Measurements from ENCODE around the gene SHC2. TPM values are rescaled to one million over a fixed set of nuclear protein-coding genes. Genes with fewer than 3 reads are reported as not detected.

The SHC2 gene
- total and polyA plus RNA-seq, 12 donors = 1.2 to 196 (median 41.1) TPM

DNA sequence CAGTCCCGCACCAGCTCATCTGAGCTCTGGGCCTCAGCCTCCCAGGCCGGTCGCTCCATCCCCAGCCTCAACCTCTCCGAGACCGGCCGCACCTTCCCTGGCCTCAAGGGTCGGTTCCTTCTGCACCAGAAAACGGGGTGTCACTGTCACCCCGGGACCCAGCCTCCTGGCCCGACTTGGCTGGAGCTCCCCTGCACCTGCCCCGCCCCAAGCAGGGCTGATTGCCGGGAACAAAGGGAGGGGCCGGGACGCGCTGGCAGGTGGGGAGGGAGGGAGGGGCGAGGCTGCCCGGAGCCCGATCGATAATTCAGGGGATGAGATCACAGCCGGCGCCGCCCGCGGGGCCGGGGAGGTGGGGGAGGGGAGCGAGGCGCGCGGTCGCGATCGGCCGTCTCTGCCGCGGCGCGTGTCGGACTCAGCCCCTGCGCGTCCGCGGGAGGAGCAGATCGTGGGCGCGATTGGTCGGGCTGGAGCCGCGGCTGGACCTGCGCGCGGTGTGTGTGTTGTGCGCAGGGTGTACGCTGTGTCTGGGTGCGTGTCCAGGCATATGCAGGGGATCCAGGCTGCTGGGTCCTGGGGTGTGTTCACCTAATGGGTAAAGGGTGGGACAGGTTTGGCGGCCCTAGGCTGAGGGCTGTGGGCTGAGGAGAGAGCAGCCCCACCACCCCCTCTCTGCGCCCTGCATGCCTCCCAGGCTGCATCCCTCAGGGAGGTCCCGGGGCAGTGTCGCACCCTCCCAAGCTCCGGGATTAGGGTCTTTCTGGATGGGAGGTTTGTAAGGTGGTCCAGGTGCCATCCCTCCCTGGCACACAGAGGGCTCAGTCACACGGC, 1.1 kb upstream of the SHC2 start:
- Histone ChIP-seq H3K36me3 (replicated peaks in 1 of 2) (no peaks in the 10 kb centered on the region), H3K27me3 (no peaks in the 10 kb centered on the region), H3K9me3 (replicated peaks in 1 of 3) (no peaks in the 10 kb centered on the region), H3K4me1 (replicated peaks in 1 of 2) (peaks cover 12 to 13% of the 10 kb centered on the region in 2 donors), H3K27ac (peak overlapping the region in 3 of 5 donors; percentile 21 to 86 (median 60)), H3K4me3 (peak overlapping the region in 1 of 4 donors; percentile 90)
- peak; percentile 24 to 84 (median 70) for DNase-seq
- TF ChIP-seq POLR2A (IDR thresholded peaks at IDR 0.05) = peak in 1 of 2 donors; percentile 5
- TF ChIP-seq, protein P1, sequence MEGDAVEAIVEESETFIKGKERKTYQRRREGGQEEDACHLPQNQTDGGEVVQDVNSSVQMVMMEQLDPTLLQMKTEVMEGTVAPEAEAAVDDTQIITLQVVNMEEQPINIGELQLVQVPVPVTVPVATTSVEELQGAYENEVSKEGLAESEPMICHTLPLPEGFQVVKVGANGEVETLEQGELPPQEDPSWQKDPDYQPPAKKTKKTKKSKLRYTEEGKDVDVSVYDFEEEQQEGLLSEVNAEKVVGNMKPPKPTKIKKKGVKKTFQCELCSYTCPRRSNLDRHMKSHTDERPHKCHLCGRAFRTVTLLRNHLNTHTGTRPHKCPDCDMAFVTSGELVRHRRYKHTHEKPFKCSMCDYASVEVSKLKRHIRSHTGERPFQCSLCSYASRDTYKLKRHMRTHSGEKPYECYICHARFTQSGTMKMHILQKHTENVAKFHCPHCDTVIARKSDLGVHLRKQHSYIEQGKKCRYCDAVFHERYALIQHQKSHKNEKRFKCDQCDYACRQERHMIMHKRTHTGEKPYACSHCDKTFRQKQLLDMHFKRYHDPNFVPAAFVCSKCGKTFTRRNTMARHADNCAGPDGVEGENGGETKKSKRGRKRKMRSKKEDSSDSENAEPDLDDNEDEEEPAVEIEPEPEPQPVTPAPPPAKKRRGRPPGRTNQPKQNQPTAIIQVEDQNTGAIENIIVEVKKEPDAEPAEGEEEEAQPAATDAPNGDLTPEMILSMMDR (IDR thresholded peaks at IDR 0.05) = no peak
- 7 to 25% (median 13%) methylated on average over 4 to 60 of the region's 60 CpGs; no CpG with 5 or more reads in 1 of the 4 donors for WGBS, 4 donors
- intact Hi-C loops (cut with DNase I) = no loop called here

DNA sequence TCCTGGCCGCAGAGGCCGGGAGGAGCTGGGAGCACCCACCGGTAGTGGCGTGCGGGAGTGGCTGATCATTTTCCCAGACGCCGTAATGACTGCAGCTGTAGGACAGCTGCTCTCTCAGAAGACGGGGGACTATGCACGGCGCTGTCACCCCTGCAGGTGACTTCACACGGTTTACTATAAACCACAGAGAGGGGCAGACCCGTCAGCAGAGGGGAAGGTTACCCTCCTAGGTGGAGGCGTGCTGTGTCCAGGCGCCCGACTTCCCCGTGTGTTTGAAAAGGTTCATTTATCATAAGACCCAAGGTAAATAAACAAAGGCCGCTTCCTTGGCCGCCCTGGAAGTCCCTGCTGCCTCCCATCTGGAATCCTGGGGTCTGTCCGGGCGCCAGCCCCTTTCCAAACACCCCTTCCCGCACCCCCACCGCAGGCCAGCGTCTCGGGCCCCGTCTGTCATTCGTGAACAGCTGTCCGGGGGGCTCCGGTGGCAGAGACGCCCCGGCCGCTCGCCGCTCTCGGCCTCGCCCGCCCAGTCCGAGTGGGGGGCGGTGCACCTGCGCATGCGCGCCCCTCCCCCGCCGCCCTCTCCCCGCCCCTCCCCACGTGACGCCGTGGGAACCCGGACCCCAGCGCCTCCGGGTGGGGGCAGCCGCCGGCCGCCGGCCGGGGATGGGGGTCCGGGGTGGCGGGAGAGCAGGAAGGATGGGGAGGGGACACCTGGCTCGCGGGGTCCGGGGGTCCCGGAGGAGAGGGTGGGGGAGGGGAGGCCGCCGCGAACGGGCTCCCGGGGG, 915 bp downstream of the SHC2 start:
- no peaks in the 10 kb centered on the region for H3K36me3 ChIP-seq (replicated peaks in 1 of 2)
- intact Hi-C loops (cut with DNase I) = no loop called here
- DNase-seq = peak; percentile 45 to 82 (median 67)
- no peaks in the 10 kb centered on the region for H3K9me3 ChIP-seq (replicated peaks in 1 of 3)
- peaks cover 12 to 13% of the 10 kb centered on the region in 2 donors for H3K4me1 ChIP-seq (replicated peaks in 1 of 2)
- peak in 1 of 2 donors; percentile 42 for TF ChIP-seq POLR2A (IDR thresholded peaks at IDR 0.05)
- TF ChIP-seq, protein P1 (IDR thresholded peaks at IDR 0.05) = no peak
- H3K27me3 ChIP-seq = no peaks in the 10 kb centered on the region
- H3K4me3 ChIP-seq = peak overlapping the region in 3 of 4 donors; percentile 22 to 90 (median 56)
- 1 to 12% (median 2%) methylated on average over 12 to 66 of the region's 66 CpGs for WGBS, 4 donors
- peak overlapping the region in 4 of 5 donors; percentile 52 to 86 (median 70) for H3K27ac ChIP-seq

DNA sequence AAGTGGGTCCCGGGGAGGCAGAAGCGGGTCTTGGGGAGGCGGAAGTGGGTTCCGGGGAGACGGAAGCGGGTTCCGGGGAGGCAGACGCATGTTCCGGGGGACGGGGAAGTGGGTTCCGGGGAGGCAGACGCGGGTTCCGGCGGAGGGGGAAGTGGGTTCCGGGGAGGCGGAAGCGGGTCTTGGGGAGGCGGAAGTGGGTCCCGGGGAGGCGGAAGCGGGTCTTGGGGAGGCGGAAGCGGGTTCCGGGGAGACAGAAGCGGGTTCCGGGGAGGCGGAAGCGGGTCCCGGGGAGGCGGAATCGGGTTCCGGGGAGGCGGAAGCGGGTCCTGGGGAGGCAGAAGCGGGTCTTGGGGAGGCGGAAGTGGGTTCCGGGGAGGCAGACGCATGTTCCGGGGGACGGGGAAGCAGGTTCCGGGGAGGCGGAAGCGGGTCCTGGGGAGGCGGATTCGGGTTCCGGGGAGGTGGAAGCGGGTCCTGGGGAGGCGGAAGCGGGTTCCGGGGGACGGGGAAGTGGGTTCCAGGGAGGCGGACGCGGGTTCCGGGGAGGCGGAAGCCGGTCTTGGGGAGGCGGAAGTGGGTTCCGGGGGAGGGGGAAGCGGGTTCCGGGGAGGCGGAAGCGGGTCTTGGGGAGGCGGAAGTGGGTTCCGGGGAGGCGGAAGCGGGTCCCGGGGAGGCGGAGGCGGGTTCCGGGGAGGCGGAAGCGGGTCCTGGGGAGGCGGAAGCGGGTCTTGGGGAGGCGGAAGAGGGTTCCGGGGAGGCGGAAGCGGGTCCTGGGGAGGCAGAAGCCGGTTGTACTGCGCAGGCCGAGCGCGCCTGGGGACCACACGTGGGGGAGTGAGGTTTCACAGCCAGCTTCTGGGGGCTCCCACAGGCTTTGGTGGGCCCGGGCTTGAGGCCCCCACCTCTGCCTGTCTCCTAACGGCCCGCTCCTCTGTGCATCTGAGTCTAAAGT, 2.5 kb downstream of the SHC2 start:
- WGBS, 4 donors = 94 to 97% (median 94%) methylated on average over 50 to 89 of the region's 89 CpGs
- DNase-seq = no peak
- H3K4me3 ChIP-seq = no peak overlapping the region
- H3K27ac ChIP-seq = no peak overlapping the region
- no peak for TF ChIP-seq POLR2A (IDR thresholded peaks at IDR 0.05)
- TF ChIP-seq, protein P1 (IDR thresholded peaks at IDR 0.05) = no peak
- H3K9me3 ChIP-seq (replicated peaks in 1 of 3) = no peaks in the 10 kb centered on the region
- H3K36me3 ChIP-seq (replicated peaks in 1 of 2) = no peaks in the 10 kb centered on the region
- peaks cover 12 to 13% of the 10 kb centered on the region in 2 donors for H3K4me1 ChIP-seq (replicated peaks in 1 of 2)
- intact Hi-C loops (cut with DNase I) = no loop called here
- H3K27me3 ChIP-seq = no peaks in the 10 kb centered on the region

Measured in adrenal gland (tissue), 12 donors.